Stimulated activated CD4-positive, alpha-beta T cell treated with anti-CD3 and anti-CD28 coated beads, Interleukin-1b, Interleukin-23, amount 100 ng/mL, for 48 hours (primary cell): ENCODE measurements around the gene FGF8.

Experiments
- DNase-seq: peaks from one replicate; pipeline ENCODE4 v3.0.0-alpha.2; 2020

The FGF8 gene

DNA sequence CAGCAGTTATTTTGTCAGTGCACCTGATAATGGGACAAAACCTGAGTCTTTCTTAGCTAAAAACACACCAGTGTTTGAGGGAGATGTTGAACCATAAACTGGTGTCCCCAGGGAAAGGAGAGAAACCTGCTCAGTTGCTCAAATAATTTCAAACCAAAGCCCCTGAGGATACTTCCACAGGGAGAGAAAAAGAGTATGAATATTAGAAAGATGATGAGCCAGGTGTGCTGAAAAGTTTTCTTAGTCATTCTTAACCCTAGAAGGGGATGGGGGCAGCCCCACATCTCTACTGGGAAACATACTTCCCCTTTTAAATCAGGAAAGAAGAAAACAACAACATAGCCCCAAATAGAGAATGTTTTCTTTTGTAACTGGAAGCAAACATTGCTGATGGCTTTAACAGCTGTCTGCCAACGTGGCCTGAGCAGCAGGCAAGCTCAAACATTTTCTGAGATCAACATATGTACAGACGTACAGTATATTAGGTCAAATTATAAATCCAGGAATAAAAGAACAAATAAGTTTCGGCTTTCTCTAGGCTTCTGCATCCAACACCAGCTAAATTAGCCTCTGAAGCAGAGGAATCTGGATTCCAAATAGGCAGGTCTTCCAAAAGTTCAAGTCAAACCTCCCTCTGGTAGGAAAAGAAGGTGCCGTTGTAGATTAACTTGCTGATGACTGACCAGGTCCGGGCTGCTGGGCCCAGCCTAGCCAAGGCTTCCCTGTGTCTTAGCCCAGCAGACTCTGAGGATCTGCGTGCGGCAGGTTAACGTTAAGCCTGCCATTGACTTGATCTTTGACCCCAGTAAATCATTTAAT is 50.4 kb downstream of the FGF8 start:
- no peak for DNase-seq

- no peak for DNase-seq
Measured at GRCh38 chr10:101724446-101724845, 51.5 kb downstream of the FGF8 start.

GRCh38 chr10:101723176-101723575 is 52.7 kb downstream of the FGF8 start:
- no peak for DNase-seq

GRCh38 chr10:101721806-101722205 is 54.1 kb downstream of the FGF8 start:
- no peak for DNase-seq

GRCh38 chr10:101720606-101721230 is 55.2 kb downstream of the FGF8 start:
- no peak for DNase-seq
